Measurements from ENCODE around the gene CELF2.

Gene CELF2

GRCh38 chr10:11009471-11010308, 8.0 kb upstream of the CELF2 start:
- no peak for DNase-seq (ENCODE audit: low spot score)
- in situ Hi-C loops (cut with MboI; ENCODE audit: low pct_unique_long_range_greater_than_20kb, low sequenced_read_pairs, unreplicated experiment), result no loop called here
- no peak for TF ChIP-seq CTCF (IDR thresholded peaks at IDR 0.05; ENCODE audit: extremely low read depth, insufficient read depth, missing control alignments)

DNA sequence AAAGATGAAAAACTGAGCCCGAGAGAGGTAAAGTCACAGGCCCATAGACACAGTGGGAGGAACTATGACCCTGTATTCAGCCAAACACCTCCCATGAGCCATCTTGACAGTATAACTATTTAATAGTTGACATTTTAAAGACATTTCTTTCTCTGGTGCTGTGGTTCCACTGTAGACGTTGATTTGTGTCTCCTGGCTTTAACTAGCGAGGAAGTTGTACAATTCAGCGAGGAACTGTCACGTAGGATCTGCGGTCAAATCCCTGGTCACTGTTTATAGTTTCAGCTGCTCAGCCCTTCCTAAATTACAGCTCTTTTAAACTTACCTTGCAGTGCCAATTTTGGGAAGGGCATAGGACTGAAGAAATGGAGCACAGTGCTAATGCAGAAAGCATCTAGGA, 7.1 kb upstream of the CELF2 start:
- TF ChIP-seq CTCF (IDR thresholded peaks at IDR 0.05; ENCODE audit: extremely low read depth, insufficient read depth, missing control alignments), result no peak
- DNase-seq (ENCODE audit: low spot score), result no peak
- in situ Hi-C loops (cut with MboI; ENCODE audit: low pct_unique_long_range_greater_than_20kb, low sequenced_read_pairs, unreplicated experiment), result no loop called here

DNA sequence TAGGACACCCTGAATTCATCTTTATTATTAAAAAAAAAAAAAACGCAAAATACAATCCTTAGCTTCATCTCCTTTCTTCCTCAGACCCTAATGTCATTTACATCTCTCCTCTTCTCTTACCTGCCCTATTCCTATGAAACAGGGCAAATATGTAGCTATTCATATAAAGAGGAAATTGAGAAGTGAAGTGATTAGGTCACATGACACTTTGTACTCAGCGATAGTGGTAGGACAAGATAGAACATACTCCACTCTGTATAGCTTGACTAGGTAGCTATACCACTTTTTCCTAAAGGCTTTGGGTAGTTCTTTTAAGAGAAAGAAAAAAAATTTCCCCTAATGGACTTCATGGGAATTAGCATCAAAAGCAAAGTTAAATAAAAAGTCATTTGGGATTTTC, 6.2 kb upstream of the CELF2 start:
- no peak for DNase-seq (ENCODE audit: low spot score)
- in situ Hi-C loops (cut with MboI; ENCODE audit: low pct_unique_long_range_greater_than_20kb, low sequenced_read_pairs, unreplicated experiment), result no loop called here

GRCh38 chr10:11011984-11012383, 5.7 kb upstream of the CELF2 start:
- DNase-seq (ENCODE audit: low spot score), result no peak
- no peak for TF ChIP-seq CTCF (IDR thresholded peaks at IDR 0.05; ENCODE audit: extremely low read depth, insufficient read depth, missing control alignments)
- in situ Hi-C loops (cut with MboI; ENCODE audit: low pct_unique_long_range_greater_than_20kb, low sequenced_read_pairs, unreplicated experiment), result no loop called here

More for the DNA sequence above, 6.2 kb upstream of the CELF2 start:
- TF ChIP-seq CTCF (IDR thresholded peaks at IDR 0.05; ENCODE audit: extremely low read depth, insufficient read depth, missing control alignments), result no peak

GRCh38 chr10:11012421-11013295, 5.0 kb upstream of the CELF2 start:
- no peak for DNase-seq (ENCODE audit: low spot score)
- in situ Hi-C loops (cut with MboI; ENCODE audit: low pct_unique_long_range_greater_than_20kb, low sequenced_read_pairs, unreplicated experiment), result no loop called here
- no peak for TF ChIP-seq CTCF (IDR thresholded peaks at IDR 0.05; ENCODE audit: extremely low read depth, insufficient read depth, missing control alignments)

DNA sequence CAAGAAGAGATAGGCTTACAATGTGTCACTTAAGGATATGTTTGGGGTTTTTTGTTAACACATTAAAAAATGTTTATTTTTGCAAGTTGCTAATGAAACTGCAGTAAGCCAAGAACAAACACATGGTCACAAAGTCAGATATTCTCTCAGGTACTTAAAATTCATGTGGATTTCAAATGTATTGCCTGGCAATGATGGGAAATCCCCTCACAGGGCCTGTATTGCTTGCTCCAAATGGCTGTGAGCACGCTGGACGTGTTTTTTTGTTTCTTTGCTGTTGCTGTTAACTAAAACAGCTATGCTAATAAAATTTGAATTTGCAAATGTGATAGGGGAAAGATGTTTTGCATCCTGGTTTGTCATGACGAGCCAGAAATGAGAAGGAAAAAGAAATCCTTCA, 3.8 kb upstream of the CELF2 start:
- no peak for DNase-seq (ENCODE audit: low spot score)
- in situ Hi-C loops (cut with MboI; ENCODE audit: low pct_unique_long_range_greater_than_20kb, low sequenced_read_pairs, unreplicated experiment), result no loop called here
- TF ChIP-seq CTCF (IDR thresholded peaks at IDR 0.05; ENCODE audit: extremely low read depth, insufficient read depth, missing control alignments), result no peak

Data from GM13977 (cell line).